Gastroesophageal sphincter (tissue), 4 donors: ENCODE data around the gene PEAK1. TPM values are rescaled to one million over a fixed set of nuclear protein-coding genes. Genes with fewer than 3 reads are reported as not detected.

Experiments
- ATAC-seq: fragments of 150-250 bp; one replicate; pipeline ENCODE4 v1.9.1; 2016; ENCODE audit warnings: mild to moderate bottlenecking, moderate library complexity
- H3K27ac ChIP-seq, 4 donors: fragments of 200-600 bp; sonication (generic) in 3 of 4; 1 replicate in 3 of 4; 2 replicates in 1 of 4; pipeline ENCODE4 v1.5.1; 2016 to 2019
- H3K27me3 ChIP-seq: fragments of 200-600 bp; sonication (generic); one replicate; pipeline ENCODE4 v1.5.1; 2019
- H3K36me3 ChIP-seq, 2 donors: fragments of 200-600 bp; sonication (generic); one replicate each; pipeline ENCODE4 v1.5.1; 2019; ENCODE audit warnings: control low read depth in 1 of 2
- H3K4me1 ChIP-seq, 3 donors: fragments of 200-600 bp; sonication (generic); 1 replicate in 2 of 3; 2 replicates in 1 of 3; pipeline ENCODE4 v1.5.1; 2016 to 2019; ENCODE audit warnings: control low read depth in 2 of 3
- H3K4me3 ChIP-seq, 2 donors: fragments of 200-600 bp; sonication (generic); one replicate each; pipeline ENCODE4 v1.5.1; 2019; ENCODE audit warnings: mild to moderate bottlenecking in 1 of 2, moderate library complexity in 1 of 2
- H3K9me3 ChIP-seq, 3 donors: fragments of 200-600 bp; sonication (generic); one replicate each; pipeline ENCODE4 v1.5.1; 2017 to 2019; ENCODE audit warnings: control low read depth in 2 of 3
- CTCF ChIP-seq, 4 experiments: fragments of 200-600 bp in 2 of 4; fragments of 450-650 bp in 2 of 4; sonication (generic) in 1 of 4; IDR thresholded peaks; one replicate each; pipeline ENCODE4 v1.5.1; 2017 to 2019; ENCODE audit warnings: antibody characterized with exemption in 4 of 4, mild to moderate bottlenecking in 2 of 4, moderate library complexity in 2 of 4
- EP300 ChIP-seq: sonication (generic); formaldehyde crosslinking; IDR thresholded peaks from one replicate; pipeline ENCODE4 v1.6.1; 2017; ENCODE audit warnings: antibody characterized with exemption, mild to moderate bottlenecking
- POLR2A ChIP-seq, 2 donors: fragments of 450-650 bp; IDR thresholded peaks; one replicate each; pipeline ENCODE4 v1.6.1; 2017; ENCODE audit warnings: antibody characterized with exemption in 2 of 2, mild to moderate bottlenecking in 2 of 2, moderate library complexity in 1 of 2
- POLR2AphosphoS5 ChIP-seq: sonication (generic); formaldehyde crosslinking; IDR thresholded peaks from one replicate; pipeline ENCODE4 v1.6.1; 2017; ENCODE audit warnings: antibody characterized with exemption
- WGBS, 2 donors: methylation state at CpG; one replicate each; pipeline ENCODE4 v1.1.5; 2018; ENCODE audit warnings: low coverage in 1 of 2; 5-methylcytosine and 5-hydroxymethylcytosine counted together
- total RNA-seq, 4 donors: library from RNA; depleted of rRNA; stranded (reverse); fragments of >200 nt; gene quantifications; one replicate each; pipeline ENCODE4 v1.1.0, GENCODE V29; 2016

The PEAK1 gene
- total RNA-seq, 4 donors from 2014 or later, result 59.5 to 170 (median 91.6) TPM

- no peak overlapping the region for H3K4me3 ChIP-seq
- no peak overlapping the region for H3K27ac ChIP-seq
- TF ChIP-seq EP300 (no peak), POLR2AphosphoS5 (no peak), CTCF (IDR thresholded peaks at IDR 0.05) (no peak), POLR2A (IDR thresholded peaks at IDR 0.05) (no peak)
- no peaks in the 10 kb centered on the region for H3K27me3 ChIP-seq
- ATAC-seq, result no peak
- WGBS, 2 donors, result 100% methylated on average over 3 of the region's 5 CpGs
- no peaks in the 10 kb centered on the region for H3K4me1 ChIP-seq
- H3K9me3 ChIP-seq, result no peaks in the 10 kb centered on the region
- H3K36me3 ChIP-seq, result peaks cover 0 to 6% of the 10 kb centered on the region in 2 donors
Measured at GRCh38 chr15:77266708-77267386, 153.1 kb downstream of the PEAK1 start.

DNA sequence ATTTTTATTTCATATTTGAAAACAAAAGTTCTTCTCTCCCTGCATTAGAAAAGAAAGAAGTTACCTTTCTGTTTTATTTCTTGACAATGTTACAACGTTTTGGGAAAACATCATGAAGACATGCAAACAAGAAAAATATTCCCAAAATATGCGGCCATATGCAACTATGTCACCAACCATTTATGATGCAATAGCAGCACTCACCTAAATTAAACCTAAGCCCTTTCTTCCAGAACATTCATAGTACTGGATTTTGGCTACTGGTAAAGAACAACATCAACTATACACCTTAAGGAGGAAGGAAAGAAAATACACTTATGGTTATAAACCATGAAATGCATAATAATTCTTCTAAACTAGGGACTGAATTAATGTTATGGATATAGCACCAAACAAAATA, 164.5 kb downstream of the PEAK1 start:
- no peak for ATAC-seq
- Histone ChIP-seq H3K36me3 (peaks cover 0 to 21% of the 10 kb centered on the region in 2 donors), H3K27ac (no peak overlapping the region), H3K27me3 (no peaks in the 10 kb centered on the region), H3K4me3 (no peak overlapping the region), H3K9me3 (no peaks in the 10 kb centered on the region), H3K4me1 (peaks cover 0 to 10% (median 0%) of the 10 kb centered on the region in 3 donors)
- TF ChIP-seq POLR2A (IDR thresholded peaks at IDR 0.05), result no peak
- TF ChIP-seq EP300, result no peak
- no peak for TF ChIP-seq POLR2AphosphoS5
- TF ChIP-seq CTCF (IDR thresholded peaks at IDR 0.05), result no peak
- 87 to 94% methylated on average over 2 of the region's 2 CpGs for WGBS, 2 donors

DNA sequence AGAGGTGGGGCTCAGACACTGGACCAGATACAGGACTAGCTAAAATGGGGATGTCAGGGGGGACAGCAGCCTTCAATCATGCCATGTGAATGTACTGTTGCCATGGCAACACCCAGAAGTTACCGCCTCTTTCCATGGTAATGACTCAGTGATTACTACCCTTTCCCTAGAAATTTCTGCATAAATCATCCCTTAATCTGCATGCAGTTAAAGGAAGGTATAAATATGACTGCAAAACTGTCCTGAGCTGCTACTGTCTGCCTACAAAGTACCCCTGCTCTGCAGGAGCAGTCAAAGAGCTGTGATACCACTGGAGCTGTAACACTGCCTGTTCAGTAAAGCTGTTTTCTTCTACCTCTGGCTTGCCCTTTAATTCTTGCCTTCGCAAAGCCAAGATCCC, 168.2 kb downstream of the PEAK1 start:
- H3K4me1 ChIP-seq, result no peaks in the 10 kb centered on the region
- WGBS, 2 donors, result 90 to 100% methylated on average over 2 of the region's 2 CpGs
- H3K36me3 ChIP-seq, result peaks cover 0 to 41% of the 10 kb centered on the region in 2 donors
- no peak for ATAC-seq
- no peaks in the 10 kb centered on the region for H3K27me3 ChIP-seq
- H3K9me3 ChIP-seq, result no peaks in the 10 kb centered on the region
- H3K4me3 ChIP-seq, result no peak overlapping the region
- no peak overlapping the region for H3K27ac ChIP-seq
- no peak for TF ChIP-seq POLR2AphosphoS5
- TF ChIP-seq EP300, result no peak
- TF ChIP-seq POLR2A (IDR thresholded peaks at IDR 0.05), result no peak
- TF ChIP-seq CTCF (IDR thresholded peaks at IDR 0.05), result no peak

- H3K4me3 ChIP-seq, result no peak overlapping the region
- no peak for ATAC-seq
- H3K36me3 ChIP-seq, result peaks cover 0 to 48% of the 10 kb centered on the region in 2 donors
- H3K4me1 ChIP-seq, result no peaks in the 10 kb centered on the region
- no peak overlapping the region for H3K27ac ChIP-seq
- TF ChIP-seq POLR2A (IDR thresholded peaks at IDR 0.05), result no peak
- TF ChIP-seq EP300, result no peak
- TF ChIP-seq POLR2AphosphoS5, result no peak
- no peak for TF ChIP-seq CTCF (IDR thresholded peaks at IDR 0.05)
- no peaks in the 10 kb centered on the region for H3K9me3 ChIP-seq
- H3K27me3 ChIP-seq, result no peaks in the 10 kb centered on the region
Measured at GRCh38 chr15:77247116-77247515, 172.8 kb downstream of the PEAK1 start.

DNA sequence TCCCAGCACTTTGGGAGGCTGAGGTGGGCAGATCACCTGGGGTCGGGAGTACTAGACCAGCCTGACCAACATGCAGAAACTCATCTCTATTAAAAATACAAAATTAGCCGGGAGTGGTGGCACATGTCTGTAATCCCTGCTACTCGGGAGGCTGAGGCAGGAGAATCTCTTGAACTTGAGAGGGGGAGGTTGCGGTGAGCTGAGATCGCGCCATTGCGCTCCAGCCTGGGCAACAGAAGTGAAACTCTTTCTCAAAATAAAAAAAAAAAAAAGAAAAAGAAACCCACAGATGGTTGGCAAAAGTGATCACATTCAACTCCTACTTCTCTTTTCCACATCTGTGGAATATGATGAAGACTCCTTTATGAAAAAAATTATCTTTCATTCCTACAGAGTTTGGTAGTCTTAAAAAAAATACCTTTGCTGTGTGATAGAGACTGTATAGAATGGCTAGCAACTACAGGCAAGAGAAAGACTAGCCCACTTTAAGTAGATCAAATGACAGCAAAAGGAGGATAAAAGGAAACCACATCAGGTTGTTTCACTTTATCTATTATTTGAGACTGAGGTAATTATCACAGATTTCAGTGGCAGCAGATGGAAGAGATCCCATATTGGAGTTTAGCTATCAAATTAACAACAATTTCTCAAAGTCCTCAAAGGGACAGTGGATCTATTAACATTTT, 176.0 kb downstream of the PEAK1 start:
- TF ChIP-seq EP300 (no peak), POLR2A (IDR thresholded peaks at IDR 0.05) (no peak), POLR2AphosphoS5 (no peak)
- 90 to 95% methylated on average over 6 to 7 of the region's 7 CpGs for WGBS, 2 donors
- H3K36me3 ChIP-seq, result peaks cover 0 to 21% of the 10 kb centered on the region in 2 donors
- no peaks in the 10 kb centered on the region for H3K27me3 ChIP-seq
- H3K9me3 ChIP-seq, result no peaks in the 10 kb centered on the region
- no peak for ATAC-seq
- H3K27ac ChIP-seq, result no peak overlapping the region
- H3K4me3 ChIP-seq, result no peak overlapping the region
- H3K4me1 ChIP-seq, result no peaks in the 10 kb centered on the region
